Measurements from ENCODE around the gene GYPC.

DNA sequence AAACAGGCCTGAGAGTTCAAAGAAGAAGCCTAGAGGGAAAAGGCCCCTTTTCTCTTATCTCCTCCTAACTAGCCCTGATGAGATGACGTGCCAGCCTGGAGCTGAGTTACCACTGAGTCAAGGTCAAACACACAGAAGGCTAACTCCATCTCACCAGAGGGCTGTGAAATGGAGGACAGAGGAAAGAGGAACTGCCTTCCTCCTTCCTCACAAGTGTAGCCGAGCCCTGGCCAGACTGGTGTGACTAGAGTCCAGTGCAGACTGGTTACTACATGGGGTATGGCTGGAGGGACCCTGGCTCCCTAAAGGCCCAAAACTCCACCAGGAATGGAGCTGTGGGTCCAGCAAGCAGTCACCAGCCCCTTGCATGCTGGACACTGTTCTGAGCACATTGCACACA, 35.7 kb upstream of the GYPC start:
- TF ChIP-seq YY1 (IDR thresholded peaks at IDR 0.05; ENCODE audit: insufficient read depth, insufficient read length) (no peak), ZNF274 (IDR thresholded peaks at IDR 0.05; ENCODE audit: low read depth, low read length) (no peak)
